SK-N-SH treated with all-trans-retinoic acid at 6 μM for 48 hours (cell line): ENCODE measurements around the gene MFRP.

Experiments
- ATAC-seq: fragments of 200-7000 bp; cut with Tn5 transposase; 3 replicates; pipeline ENCODE4 v1.9.1; 2020; ENCODE audit warnings: mild to moderate bottlenecking, moderate library complexity
- ARNTL ChIP-seq: fragments of 450-650 bp; formaldehyde crosslinking; IDR thresholded peaks from 2 replicates; pipeline ENCODE4 v1.5.0; 2020; ENCODE audit warnings: low read depth, mild to moderate bottlenecking, moderate library complexity, borderline replicate concordance
- BACH2 ChIP-seq: fragments of 250-450 bp; sonication (Bioruptor Pico); IDR thresholded peaks from 2 replicates; pipeline ENCODE4 v1.9.0; 2021; ENCODE audit warnings: mild to moderate bottlenecking, borderline replicate concordance
- CSDC2 ChIP-seq: fragments of 250-450 bp; sonication (Bioruptor Pico); IDR thresholded peaks from 2 replicates; pipeline ENCODE4 v1.5.0; 2020; ENCODE audit warnings: mild to moderate bottlenecking, moderate library complexity
- ESRRG ChIP-seq: fragments of 250-450 bp; sonication (Bioruptor Pico); IDR thresholded peaks from 2 replicates; pipeline ENCODE4 v1.6.1; 2021; ENCODE audit warnings: mild to moderate bottlenecking
- GLIS3 ChIP-seq: fragments of 250-450 bp; sonication (Bioruptor Pico); IDR thresholded peaks from 2 replicates; pipeline ENCODE4 v1.5.0; 2020; ENCODE audit warnings: mild to moderate bottlenecking, moderate library complexity
- ISL1 ChIP-seq: fragments of 250-450 bp; sonication (Bioruptor Pico); IDR thresholded peaks from 2 replicates; pipeline ENCODE4 v2.1.2; 2022; ENCODE audit warnings: mild to moderate bottlenecking, moderate library complexity
- OSR1 ChIP-seq: fragments of 250-450 bp; sonication (Bioruptor Pico); IDR thresholded peaks from 2 replicates; pipeline ENCODE4 v1.8.0; 2022; ENCODE audit warnings: moderate library complexity, mild to moderate bottlenecking, inconsistent platforms
- PPARA ChIP-seq: fragments of 250-450 bp; sonication (Bioruptor Pico); IDR thresholded peaks from 2 replicates; pipeline ENCODE4 v1.5.0; 2020; ENCODE audit warnings: mild to moderate bottlenecking, borderline replicate concordance
- RARB ChIP-seq: fragments of 250-450 bp; sonication (Bioruptor Pico); IDR thresholded peaks from 2 replicates; pipeline ENCODE4 v1.8.0; 2021; ENCODE audit warnings: mild to moderate bottlenecking, moderate library complexity
- TCF4 ChIP-seq: fragments of 250-450 bp; sonication (Bioruptor Pico); IDR thresholded peaks from 2 replicates; pipeline ENCODE4 v1.8.0; 2021; ENCODE audit warnings: mild to moderate bottlenecking, moderate library complexity, borderline replicate concordance
- TOX ChIP-seq: fragments of 250-450 bp; sonication (Bioruptor Pico); IDR thresholded peaks from 2 replicates; pipeline ENCODE4 v1.8.0; 2021; ENCODE audit warnings: mild to moderate bottlenecking, moderate library complexity, borderline replicate concordance
- ZFP30 ChIP-seq: fragments of 450-650 bp; formaldehyde crosslinking; IDR thresholded peaks from 2 replicates; pipeline ENCODE4 v1.5.0; 2022; ENCODE audit warnings: mild to moderate bottlenecking, moderate library complexity
- ZNF565 ChIP-seq: fragments of 450-650 bp; formaldehyde crosslinking; conservative IDR thresholded peaks from 2 replicates; pipeline ENCODE4 v1.5.0; 2020; ENCODE audit warnings: low read depth, mild to moderate bottlenecking, moderate library complexity
- ZNF70 ChIP-seq: fragments of 450-650 bp; formaldehyde crosslinking; IDR thresholded peaks from 2 replicates; pipeline ENCODE4 v1.5.0; 2020; ENCODE audit warnings: mild to moderate bottlenecking, moderate library complexity
- TF ChIP-seq, protein P1 (sequence below): fragments of 250-450 bp; sonication (Bioruptor Pico); IDR thresholded peaks from 2 replicates; pipeline ENCODE4 v1.8.0; 2020; ENCODE audit warnings: mild to moderate bottlenecking, moderate library complexity, borderline replicate concordance
- TF ChIP-seq, protein P2 (sequence below): fragments of 250-450 bp; sonication (Bioruptor Pico); IDR thresholded peaks from 2 replicates; pipeline ENCODE4 v1.5.0; 2020; ENCODE audit warnings: mild to moderate bottlenecking, moderate library complexity
- TF ChIP-seq, protein P3 (sequence below): fragments of 250-450 bp; sonication (Bioruptor Pico); IDR thresholded peaks from 2 replicates; pipeline ENCODE4 v1.5.1; 2021; ENCODE audit warnings: mild to moderate bottlenecking, moderate library complexity
- TF ChIP-seq, protein P4 (sequence below): fragments of 250-450 bp; sonication (Bioruptor Pico); IDR thresholded peaks from 2 replicates; pipeline ENCODE4 v1.8.0; 2021; ENCODE audit warnings: low read depth, mild to moderate bottlenecking, moderate library complexity, borderline replicate concordance

Gene MFRP

DNA sequence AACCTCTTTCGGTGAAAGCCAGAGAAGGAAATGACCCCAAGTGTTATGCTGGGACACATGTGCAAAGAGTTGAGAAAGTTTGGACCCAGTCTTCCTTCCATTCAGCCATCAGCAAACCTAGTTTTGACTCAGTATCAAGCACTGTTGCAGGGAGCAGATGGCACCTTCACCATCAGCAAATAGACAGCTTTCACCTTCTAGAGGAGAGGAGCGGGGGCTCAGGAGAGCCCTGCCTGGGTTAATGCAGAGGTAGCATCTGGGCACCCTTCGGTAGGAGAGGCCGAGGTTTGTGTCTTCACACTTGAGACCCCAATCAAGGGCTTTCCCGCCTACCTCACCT is 16.2 kb upstream of the MFRP start:
- ATAC-seq, result no peak
- TF ChIP-seq GLIS3 (CRISPR knock-in tag) (no peak), OSR1 (CRISPR knock-in tag) (no peak), ESRRG (CRISPR knock-in tag) (no peak)

GRCh38 chr11:119361941-119362725 is 15.6 kb upstream of the MFRP start:
- TF ChIP-seq ZNF70, result no peak
- no peak for TF ChIP-seq OSR1 (CRISPR knock-in tag)
- TF ChIP-seq BACH2, result no peak
- TF ChIP-seq ZFP30 (CRISPR knock-in tag), result no peak
- no peak for TF ChIP-seq ESRRG (CRISPR knock-in tag)
- no peak for ATAC-seq

DNA sequence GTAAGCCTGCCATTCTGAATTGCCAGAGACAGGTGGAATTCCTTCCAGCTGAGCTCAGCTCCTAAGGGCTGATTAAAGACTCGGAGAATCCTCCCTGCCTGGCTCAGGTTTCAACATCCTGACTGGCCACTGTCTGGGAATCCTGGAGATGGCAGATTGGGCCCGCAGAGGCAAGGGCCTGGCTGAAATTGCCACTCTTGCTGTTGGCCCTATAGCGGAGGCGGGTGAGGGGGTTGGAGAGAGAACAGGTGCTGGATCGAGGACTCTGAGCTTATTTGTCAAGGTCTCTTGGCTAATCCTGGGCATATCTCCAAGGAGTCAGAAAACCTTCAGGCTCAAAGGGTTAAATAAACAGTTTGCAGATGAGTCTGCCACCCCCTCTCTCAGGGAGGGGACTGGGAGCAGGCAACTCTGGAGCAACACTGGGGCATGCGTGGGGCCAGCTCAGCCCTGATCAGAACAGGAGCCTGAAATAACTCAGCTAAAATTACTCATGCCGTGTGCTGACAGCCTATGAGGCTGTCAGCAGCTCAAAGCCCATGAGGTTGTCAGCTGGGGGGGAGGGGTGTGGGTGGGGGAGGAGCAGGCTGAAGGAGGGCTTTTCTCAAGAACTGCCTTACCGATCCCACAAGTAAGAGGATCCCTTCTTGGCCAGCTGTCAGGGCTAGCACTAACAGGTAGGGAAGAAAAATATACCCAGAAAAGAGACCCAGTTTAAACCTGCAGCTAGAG is 14.7 kb upstream of the MFRP start:
- peak; percentile 85 for ATAC-seq
- TF ChIP-seq, protein P1, sequence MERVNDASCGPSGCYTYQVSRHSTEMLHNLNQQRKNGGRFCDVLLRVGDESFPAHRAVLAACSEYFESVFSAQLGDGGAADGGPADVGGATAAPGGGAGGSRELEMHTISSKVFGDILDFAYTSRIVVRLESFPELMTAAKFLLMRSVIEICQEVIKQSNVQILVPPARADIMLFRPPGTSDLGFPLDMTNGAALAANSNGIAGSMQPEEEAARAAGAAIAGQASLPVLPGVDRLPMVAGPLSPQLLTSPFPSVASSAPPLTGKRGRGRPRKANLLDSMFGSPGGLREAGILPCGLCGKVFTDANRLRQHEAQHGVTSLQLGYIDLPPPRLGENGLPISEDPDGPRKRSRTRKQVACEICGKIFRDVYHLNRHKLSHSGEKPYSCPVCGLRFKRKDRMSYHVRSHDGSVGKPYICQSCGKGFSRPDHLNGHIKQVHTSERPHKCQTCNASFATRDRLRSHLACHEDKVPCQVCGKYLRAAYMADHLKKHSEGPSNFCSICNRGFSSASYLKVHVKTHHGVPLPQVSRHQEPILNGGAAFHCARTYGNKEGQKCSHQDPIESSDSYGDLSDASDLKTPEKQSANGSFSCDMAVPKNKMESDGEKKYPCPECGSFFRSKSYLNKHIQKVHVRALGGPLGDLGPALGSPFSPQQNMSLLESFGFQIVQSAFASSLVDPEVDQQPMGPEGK (CRISPR knock-in tag), result no peak
- TF ChIP-seq ZNF70, result no peak
- TF ChIP-seq, protein P2, sequence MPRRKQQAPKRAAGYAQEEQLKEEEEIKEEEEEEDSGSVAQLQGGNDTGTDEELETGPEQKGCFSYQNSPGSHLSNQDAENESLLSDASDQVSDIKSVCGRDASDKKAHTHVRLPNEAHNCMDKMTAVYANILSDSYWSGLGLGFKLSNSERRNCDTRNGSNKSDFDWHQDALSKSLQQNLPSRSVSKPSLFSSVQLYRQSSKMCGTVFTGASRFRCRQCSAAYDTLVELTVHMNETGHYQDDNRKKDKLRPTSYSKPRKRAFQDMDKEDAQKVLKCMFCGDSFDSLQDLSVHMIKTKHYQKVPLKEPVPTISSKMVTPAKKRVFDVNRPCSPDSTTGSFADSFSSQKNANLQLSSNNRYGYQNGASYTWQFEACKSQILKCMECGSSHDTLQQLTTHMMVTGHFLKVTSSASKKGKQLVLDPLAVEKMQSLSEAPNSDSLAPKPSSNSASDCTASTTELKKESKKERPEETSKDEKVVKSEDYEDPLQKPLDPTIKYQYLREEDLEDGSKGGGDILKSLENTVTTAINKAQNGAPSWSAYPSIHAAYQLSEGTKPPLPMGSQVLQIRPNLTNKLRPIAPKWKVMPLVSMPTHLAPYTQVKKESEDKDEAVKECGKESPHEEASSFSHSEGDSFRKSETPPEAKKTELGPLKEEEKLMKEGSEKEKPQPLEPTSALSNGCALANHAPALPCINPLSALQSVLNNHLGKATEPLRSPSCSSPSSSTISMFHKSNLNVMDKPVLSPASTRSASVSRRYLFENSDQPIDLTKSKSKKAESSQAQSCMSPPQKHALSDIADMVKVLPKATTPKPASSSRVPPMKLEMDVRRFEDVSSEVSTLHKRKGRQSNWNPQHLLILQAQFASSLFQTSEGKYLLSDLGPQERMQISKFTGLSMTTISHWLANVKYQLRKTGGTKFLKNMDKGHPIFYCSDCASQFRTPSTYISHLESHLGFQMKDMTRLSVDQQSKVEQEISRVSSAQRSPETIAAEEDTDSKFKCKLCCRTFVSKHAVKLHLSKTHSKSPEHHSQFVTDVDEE (CRISPR knock-in tag), result no peak

DNA sequence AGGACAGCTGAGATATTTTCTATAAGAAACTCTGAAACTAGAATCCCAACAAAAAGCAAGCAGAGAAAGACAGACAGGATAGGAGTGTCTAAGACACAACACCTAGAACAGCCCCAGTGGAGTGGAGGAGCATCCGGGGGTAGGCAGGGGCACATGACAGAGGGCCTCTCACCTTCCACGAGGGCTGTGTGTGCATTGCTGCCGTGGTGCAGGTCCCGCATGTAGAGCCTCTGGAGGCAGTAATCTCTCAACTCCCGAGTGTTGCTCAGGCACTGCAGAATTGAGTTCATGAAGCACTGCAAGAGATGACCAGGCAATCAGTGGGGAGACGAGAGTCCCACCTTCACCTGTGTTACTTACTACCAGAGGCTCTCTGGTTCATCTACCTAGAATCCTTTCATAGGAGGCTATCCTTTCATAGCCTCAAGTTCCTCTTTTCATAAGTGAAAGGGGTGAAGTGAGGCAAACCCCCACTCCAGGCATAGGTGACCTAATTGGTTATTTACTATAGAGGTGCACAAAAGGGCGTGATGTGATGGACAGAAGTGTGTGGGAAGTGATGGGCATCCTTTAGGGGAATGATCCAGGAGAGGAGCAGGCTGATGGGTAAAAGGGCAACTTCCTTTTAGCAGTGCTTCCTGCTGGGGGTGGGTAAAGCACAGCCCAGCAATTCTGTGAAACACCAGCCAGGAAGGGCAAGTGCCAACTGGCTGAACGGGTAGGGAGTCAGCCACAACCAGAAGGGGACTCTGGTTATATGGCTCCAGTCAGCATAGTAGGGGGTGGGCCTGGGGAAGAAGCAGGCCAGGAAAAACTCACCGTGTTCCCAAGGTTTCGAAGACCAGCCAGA is 13.1 kb upstream of the MFRP start:
- TF ChIP-seq RARB (CRISPR knock-in tag), result no peak
- no peak for TF ChIP-seq ISL1 (CRISPR knock-in tag)
- no peak for TF ChIP-seq ARNTL
- TF ChIP-seq, protein P3, sequence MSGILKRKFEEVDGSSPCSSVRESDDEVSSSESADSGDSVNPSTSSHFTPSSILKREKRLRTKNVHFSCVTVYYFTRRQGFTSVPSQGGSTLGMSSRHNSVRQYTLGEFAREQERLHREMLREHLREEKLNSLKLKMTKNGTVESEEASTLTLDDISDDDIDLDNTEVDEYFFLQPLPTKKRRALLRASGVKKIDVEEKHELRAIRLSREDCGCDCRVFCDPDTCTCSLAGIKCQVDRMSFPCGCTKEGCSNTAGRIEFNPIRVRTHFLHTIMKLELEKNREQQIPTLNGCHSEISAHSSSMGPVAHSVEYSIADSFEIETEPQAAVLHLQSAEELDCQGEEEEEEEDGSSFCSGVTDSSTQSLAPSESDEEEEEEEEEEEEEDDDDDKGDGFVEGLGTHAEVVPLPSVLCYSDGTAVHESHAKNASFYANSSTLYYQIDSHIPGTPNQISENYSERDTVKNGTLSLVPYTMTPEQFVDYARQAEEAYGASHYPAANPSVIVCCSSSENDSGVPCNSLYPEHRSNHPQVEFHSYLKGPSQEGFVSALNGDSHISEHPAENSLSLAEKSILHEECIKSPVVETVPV (CRISPR knock-in tag), result no peak
- no peak for TF ChIP-seq TCF4 (CRISPR knock-in tag)
- TF ChIP-seq PPARA, result no peak
- TF ChIP-seq, protein P4, sequence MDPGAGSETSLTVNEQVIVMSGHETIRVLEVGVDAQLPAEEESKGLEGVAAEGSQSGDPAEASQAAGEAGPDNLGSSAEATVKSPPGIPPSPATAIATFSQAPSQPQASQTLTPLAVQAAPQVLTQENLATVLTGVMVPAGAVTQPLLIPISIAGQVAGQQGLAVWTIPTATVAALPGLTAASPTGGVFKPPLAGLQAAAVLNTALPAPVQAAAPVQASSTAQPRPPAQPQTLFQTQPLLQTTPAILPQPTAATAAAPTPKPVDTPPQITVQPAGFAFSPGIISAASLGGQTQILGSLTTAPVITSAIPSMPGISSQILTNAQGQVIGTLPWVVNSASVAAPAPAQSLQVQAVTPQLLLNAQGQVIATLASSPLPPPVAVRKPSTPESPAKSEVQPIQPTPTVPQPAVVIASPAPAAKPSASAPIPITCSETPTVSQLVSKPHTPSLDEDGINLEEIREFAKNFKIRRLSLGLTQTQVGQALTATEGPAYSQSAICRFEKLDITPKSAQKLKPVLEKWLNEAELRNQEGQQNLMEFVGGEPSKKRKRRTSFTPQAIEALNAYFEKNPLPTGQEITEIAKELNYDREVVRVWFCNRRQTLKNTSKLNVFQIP (CRISPR knock-in tag), result no peak
- TF ChIP-seq ZNF565 (CRISPR knock-in tag), result no peak
- no peak for TF ChIP-seq GLIS3 (CRISPR knock-in tag)
- no peak for TF ChIP-seq CSDC2
- no peak for TF ChIP-seq TOX (CRISPR knock-in tag)
- no peak for TF ChIP-seq ESRRG (CRISPR knock-in tag)
- TF ChIP-seq, protein P1 (CRISPR knock-in tag), result no peak
- no peak for TF ChIP-seq ZNF70
- no peak for ATAC-seq
